GM06990 (cell line): Measurements from ENCODE around the gene ZCCHC4.

ENCODE experiments used
- DNase-seq: peaks from one replicate; pipeline ENCODE4 v3.0.0-alpha.2; 2011; ENCODE audit not compliant: insufficient read length; ENCODE audit errors: extremely low read depth
- H3K27me3 ChIP-seq: replicated peaks from 2 replicates; pipeline ENCODE4 v1.6.0; 2011; ENCODE audit warnings: low read length; ENCODE audit not compliant: control insufficient read depth, insufficient read depth
- H3K36me3 ChIP-seq: 2 replicates; pipeline ENCODE4 v1.5.1; 2011; ENCODE audit warnings: low read length; ENCODE audit not compliant: control insufficient read depth, insufficient read depth
- H3K4me3 ChIP-seq: replicated peaks from 2 replicates; pipeline ENCODE4 v1.5.1; 2011; ENCODE audit warnings: low read depth, mild to moderate bottlenecking, control low read depth, low read length
- TF ChIP-seq, protein P1 (sequence below): IDR thresholded peaks from 2 replicates; pipeline ENCODE4 v1.5.1; 2011; ENCODE audit warnings: low read length, control low read depth, mild to moderate bottlenecking, inconsistent platforms; ENCODE audit not compliant: insufficient read depth, poor library complexity, severe bottlenecking

ZCCHC4 gene

GRCh38 chr4:25290490-25291067 is 22.0 kb upstream of the ZCCHC4 start:
- TF ChIP-seq, protein P1, sequence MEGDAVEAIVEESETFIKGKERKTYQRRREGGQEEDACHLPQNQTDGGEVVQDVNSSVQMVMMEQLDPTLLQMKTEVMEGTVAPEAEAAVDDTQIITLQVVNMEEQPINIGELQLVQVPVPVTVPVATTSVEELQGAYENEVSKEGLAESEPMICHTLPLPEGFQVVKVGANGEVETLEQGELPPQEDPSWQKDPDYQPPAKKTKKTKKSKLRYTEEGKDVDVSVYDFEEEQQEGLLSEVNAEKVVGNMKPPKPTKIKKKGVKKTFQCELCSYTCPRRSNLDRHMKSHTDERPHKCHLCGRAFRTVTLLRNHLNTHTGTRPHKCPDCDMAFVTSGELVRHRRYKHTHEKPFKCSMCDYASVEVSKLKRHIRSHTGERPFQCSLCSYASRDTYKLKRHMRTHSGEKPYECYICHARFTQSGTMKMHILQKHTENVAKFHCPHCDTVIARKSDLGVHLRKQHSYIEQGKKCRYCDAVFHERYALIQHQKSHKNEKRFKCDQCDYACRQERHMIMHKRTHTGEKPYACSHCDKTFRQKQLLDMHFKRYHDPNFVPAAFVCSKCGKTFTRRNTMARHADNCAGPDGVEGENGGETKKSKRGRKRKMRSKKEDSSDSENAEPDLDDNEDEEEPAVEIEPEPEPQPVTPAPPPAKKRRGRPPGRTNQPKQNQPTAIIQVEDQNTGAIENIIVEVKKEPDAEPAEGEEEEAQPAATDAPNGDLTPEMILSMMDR, result no peak
- H3K4me3 ChIP-seq, result no peak overlapping the region
- H3K27me3 ChIP-seq, result no peaks in the 10 kb centered on the region
- DNase-seq, result no peak
- H3K36me3 ChIP-seq, result no peaks in the 10 kb centered on the region

GRCh38 chr4:25291158-25291733 is 21.3 kb upstream of the ZCCHC4 start:
- TF ChIP-seq, protein P1, result no peak
- no peaks in the 10 kb centered on the region for H3K36me3 ChIP-seq

DNA sequence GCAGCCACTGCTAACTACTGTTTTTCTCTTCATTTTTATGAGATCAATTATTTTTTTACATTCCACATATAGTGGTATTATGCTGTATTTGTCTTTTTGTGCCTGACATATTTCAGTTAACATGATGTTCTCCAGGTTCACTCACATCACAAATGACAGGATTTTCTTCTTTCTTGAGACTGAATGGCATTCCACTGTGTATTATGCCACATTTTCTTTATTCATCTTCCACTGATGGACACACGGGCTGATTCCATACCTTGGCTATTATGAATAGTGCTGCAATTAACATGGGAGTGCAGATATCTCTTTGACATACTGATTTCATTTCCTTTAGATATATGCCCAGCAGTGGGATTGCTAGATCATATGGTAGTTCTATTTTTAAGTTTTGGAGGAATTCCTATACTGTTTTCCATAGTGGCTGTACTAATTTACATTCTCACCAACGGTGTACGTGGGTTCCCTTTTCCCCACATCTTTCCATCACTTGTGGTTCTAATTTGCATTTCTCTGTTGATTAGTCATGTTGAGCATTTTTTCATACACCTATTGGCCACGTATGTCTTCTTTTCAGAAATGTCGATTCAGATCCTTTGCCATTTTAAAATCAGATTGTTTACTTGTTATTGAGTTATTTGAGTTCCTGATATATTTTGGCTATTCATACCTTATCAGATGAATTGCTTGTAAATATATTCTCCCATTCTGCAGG is 14.9 kb upstream of the ZCCHC4 start:
- Histone ChIP-seq H3K27me3 (no peaks in the 10 kb centered on the region), H3K4me3 (no peak overlapping the region), H3K36me3 (no peaks in the 10 kb centered on the region)
- DNase-seq, result no peak
- TF ChIP-seq, protein P1, result no peak

More at GRCh38 chr4:25291158-25291733, 21.3 kb upstream of the ZCCHC4 start:
- Histone ChIP-seq H3K4me3 (no peak overlapping the region), H3K27me3 (no peaks in the 10 kb centered on the region)
- no peak for DNase-seq

- DNase-seq, result no peak
- Histone ChIP-seq H3K4me3 (no peak overlapping the region), H3K36me3 (no peaks in the 10 kb centered on the region), H3K27me3 (no peaks in the 10 kb centered on the region)
- TF ChIP-seq, protein P1, result no peak
Observed at GRCh38 chr4:25299476-25300203, 12.9 kb upstream of the ZCCHC4 start.

- TF ChIP-seq, protein P1, result no peak
- H3K27me3 ChIP-seq, result no peaks in the 10 kb centered on the region
- no peak overlapping the region for H3K4me3 ChIP-seq
- H3K36me3 ChIP-seq, result no peaks in the 10 kb centered on the region
- DNase-seq, result no peak
Observed at GRCh38 chr4:25301471-25301870, 11.1 kb upstream of the ZCCHC4 start.
